GM12864 (cell line): Measurements from ENCODE around the gene COX6A1.

Source experiments
- DNase-seq: peaks from one replicate; pipeline ENCODE4 v3.0.0-alpha.2; 2011; ENCODE audit warnings: low read depth
- H3K4me3 ChIP-seq: 2 replicates; pipeline ENCODE4 v1.5.1; 2011; ENCODE audit warnings: mild to moderate bottlenecking, low read depth, low read length, control low read depth
- TF ChIP-seq, protein P1 (sequence below): IDR thresholded peaks from 2 replicates; pipeline ENCODE4 v1.5.1; 2011; ENCODE audit warnings: low read depth, mild to moderate bottlenecking, moderate library complexity, low read length, control low read depth, inconsistent platforms; ENCODE audit errors: missing control alignments

The COX6A1 gene

DNA sequence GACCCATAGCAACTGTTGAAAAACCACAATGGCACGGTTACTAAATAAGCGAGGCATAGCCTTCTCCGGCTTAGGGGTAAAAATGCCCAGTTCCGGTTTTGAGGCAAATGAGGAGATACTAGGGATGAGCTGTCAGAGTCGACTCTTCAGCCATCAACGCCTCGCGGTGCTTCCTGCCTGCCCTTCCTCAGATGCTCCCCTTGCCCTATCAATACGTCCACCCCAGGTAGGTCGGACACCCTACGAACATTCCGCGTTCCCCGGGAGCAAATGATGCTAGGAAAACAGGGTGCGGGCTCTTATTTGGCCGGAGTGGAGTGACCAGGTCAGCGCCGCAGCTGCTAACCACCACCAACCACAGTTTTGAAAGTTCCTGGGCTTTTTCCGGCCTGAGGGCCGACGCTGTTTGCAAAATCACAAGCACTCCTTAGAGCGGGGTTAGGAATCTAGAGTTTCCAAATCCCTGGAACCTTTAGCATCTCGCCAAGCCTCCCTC, 30.5 kb downstream of the COX6A1 start:
- peak overlapping the region; percentile 97 for H3K4me3 ChIP-seq
- TF ChIP-seq, protein P1, sequence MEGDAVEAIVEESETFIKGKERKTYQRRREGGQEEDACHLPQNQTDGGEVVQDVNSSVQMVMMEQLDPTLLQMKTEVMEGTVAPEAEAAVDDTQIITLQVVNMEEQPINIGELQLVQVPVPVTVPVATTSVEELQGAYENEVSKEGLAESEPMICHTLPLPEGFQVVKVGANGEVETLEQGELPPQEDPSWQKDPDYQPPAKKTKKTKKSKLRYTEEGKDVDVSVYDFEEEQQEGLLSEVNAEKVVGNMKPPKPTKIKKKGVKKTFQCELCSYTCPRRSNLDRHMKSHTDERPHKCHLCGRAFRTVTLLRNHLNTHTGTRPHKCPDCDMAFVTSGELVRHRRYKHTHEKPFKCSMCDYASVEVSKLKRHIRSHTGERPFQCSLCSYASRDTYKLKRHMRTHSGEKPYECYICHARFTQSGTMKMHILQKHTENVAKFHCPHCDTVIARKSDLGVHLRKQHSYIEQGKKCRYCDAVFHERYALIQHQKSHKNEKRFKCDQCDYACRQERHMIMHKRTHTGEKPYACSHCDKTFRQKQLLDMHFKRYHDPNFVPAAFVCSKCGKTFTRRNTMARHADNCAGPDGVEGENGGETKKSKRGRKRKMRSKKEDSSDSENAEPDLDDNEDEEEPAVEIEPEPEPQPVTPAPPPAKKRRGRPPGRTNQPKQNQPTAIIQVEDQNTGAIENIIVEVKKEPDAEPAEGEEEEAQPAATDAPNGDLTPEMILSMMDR, result no peak
- DNase-seq, result no peak

DNA sequence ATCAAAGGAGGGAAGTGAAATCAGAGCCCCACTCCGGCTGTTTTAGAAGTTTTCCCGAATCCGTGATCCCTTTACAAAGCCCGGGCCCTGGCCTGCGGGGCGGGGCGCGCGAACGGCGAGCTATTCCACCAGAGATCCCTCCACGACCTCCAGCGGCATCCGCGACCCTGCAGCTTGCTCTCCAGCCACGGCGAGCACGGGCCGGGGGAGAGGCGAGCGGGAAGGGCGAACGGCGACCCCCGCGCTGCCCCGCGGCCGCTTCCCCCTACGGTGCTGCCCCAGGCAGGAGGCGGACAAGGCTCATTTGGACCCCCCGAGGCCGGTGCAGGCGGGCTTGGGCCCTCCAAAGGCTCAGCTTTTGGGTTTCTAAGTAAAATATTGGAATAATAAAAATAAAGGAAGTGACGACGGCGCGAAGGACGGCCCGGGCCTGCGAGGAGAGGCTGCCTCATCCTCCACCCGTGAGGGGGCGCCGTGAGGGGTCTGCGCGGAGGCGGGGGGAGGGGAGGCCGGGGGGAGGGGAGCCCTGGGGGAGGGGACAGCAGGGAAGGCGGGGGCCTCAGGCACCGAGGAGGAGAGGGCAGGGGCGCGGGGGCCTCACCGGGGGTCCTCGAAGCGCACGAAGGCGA, 31.0 kb downstream of the COX6A1 start:
- peak overlapping the region; percentile 97 for H3K4me3 ChIP-seq
- TF ChIP-seq, protein P1, result no peak
- DNase-seq, result no peak

DNA sequence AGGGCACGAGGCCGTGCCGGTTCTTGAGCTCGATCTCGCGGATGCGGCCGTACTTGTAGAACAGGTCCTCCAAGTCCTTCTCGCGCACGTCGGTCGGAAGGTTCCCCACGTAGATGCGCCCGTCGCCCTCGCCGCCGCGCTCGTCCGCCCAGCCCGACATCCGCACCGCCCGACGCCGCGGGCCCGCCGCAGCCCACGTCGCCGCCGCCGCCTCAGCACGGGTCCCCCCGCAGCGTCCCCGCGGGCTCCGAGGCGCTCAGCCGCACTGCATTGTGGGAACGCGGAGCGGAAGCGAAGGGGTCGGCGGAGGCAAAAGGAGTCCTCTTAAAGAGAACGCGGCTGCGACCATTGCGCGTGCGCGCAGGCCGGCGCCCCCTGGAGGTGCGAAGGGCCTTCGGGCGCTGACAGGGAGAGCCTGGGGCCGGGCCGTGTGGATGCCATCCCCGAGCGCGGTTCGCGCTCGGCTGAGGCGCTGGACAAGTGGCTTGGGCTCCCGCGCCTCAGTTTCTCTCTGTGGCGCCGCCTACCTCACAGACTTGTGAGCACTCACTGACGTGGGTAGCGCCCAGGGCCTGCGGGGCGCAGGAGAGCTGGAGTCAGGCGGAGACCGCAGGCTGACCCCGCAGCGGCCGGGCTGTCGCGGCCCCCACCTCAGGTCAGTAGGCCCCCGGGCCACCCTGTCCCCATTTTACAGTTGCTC, 31.7 kb downstream of the COX6A1 start, which contains the start of gene SRSF9:
TSS of gene SRSF9 (minus strand) at position 299 of the 700 bp plus-strand sequence. CDS start at position 160, 139 bp downstream.
- DNase-seq, result peak; percentile 92
- H3K4me3 ChIP-seq, result peak within 1 kb of the TSS; percentile 97
- TF ChIP-seq, protein P1, result peak; percentile 96

DNA sequence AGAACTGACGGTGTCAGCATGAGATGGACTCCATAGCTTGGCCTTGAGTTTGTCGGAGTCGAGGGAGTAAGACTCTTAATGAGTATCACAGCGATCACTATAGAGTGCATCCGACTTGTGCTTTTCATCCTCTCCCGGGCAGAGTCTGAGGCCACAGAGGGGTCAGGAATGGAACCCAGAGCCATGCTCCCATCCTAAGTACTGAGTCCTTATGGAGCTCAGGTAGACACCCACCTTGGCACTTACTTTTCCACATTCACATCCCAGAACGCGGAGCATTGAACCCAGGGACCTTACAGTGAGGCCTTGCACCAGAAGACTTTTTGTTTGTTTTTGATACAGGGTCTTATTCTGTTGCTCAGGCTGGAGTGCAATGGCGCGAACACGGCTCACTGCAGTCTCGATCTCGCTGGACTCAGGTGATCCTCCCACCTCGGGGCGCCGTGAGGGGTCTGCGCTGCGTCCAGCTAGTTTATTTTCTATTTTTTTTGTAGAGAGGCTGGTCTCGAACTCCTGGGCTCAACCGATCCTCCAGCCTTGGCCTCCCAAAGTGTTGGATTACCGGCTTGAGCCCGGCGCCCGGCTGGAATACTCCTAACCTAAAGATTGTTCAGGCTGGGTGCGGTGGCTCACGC, 32.4 kb downstream of the COX6A1 start:
- H3K4me3 ChIP-seq, result peak overlapping the region; percentile 97
- no peak for DNase-seq
- TF ChIP-seq, protein P1, result no peak

DNA sequence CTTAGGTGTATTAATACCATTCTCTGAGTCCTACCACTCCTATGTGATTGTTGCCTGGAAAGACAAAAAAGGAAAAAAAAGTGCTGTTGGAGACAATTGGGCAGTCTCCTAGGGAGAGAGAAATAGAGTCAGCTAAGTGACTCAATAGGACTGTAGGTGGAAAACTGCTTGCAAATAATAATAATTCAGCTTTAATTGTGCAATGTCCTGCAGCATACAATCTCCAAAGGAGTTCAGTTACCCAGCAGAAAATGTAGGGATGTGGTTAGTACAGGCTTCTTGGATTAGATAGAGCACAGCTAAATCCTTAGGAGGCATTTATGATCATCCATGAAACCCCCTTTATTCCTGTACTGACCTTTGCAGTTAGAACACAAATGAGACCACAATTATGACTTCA, 34.6 kb downstream of the COX6A1 start:
- TF ChIP-seq, protein P1, result no peak
- H3K4me3 ChIP-seq, result no peak overlapping the region
- no peak for DNase-seq

DNA sequence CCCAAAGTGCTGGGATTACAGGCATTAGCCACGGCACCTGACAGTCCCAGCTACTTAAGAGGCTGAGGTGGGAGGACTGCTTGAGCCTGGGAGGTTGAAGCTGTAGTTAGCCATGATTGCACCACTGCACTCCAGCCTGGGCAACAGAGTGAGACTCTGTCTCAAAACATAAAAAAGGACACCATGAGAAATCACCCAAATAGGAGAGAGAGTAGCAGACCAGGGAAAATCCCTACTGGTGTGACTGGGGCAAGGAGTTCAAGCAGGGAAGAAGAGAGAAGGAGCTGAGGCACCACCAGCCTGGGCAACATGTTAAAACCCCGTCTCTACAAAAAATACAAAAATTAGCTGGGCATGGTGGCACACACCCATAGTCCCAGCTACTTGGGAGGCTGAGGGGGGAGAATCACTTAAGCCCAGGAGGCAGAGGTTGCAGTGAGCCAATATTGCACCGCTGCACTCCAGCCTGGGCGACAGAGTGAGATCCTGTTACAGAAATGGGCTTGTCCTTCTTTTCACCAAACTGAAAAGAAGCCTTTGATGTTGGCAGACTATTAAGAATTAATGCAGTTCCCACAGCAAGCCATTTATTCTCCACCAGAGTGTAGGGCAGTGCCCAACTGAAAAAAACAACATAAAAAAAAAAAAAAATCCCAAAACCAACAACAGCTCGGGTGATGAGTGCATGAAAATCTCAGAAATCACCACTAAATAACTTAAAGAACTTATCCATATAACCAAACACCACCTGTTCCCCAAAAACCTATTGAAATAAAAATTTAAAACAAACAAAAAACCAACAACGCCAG, 36.1 kb downstream of the COX6A1 start:
- DNase-seq, result no peak
- TF ChIP-seq, protein P1, result no peak
- H3K4me3 ChIP-seq, result no peak overlapping the region
